Adipocyte (in vitro differentiated cells): ENCODE results near the gene GNB3.
A peak's percentile ranks its signal among the peaks of the same experiment; 100 is the strongest.
"Not testable (repeated sequence)": the region's sequence is repeated elsewhere in the genome, so short reads cannot be mapped to it uniquely, and the experiment has no call there.

Source experiments
- DNase-seq: peaks from one replicate; pipeline ENCODE4 v3.0.0-alpha.2; 2015; ENCODE audit warnings: low read depth
- H3K27me3 ChIP-seq: replicated peaks from 2 replicates; pipeline ENCODE4 v1.7.0; 2013; ENCODE audit warnings: mild to moderate bottlenecking, low read length, moderate library complexity; ENCODE audit not compliant: control insufficient read depth, insufficient read depth
- H3K36me3 ChIP-seq: 2 replicates; pipeline ENCODE4 v1.7.0; 2013; ENCODE audit warnings: low read length, mild to moderate bottlenecking, moderate library complexity; ENCODE audit not compliant: control insufficient read depth, insufficient read depth, severe bottlenecking
- H3K4me1 ChIP-seq: 2 replicates; pipeline ENCODE4 v1.7.0; 2013; ENCODE audit warnings: mild to moderate bottlenecking, low read length, moderate library complexity; ENCODE audit not compliant: control insufficient read depth, insufficient read depth
- H3K4me3 ChIP-seq: 2 replicates; pipeline ENCODE4 v1.7.0; 2013; ENCODE audit warnings: mild to moderate bottlenecking, low read length, moderate library complexity
- H3K9ac ChIP-seq: 2 replicates; pipeline ENCODE4 v1.7.0; 2013; ENCODE audit warnings: mild to moderate bottlenecking, low read length, moderate library complexity
- H3K9me3 ChIP-seq: 2 replicates; pipeline ENCODE4 v1.7.0; 2013; ENCODE audit warnings: mild to moderate bottlenecking, low read length, moderate library complexity; ENCODE audit not compliant: control insufficient read depth

The GNB3 gene

DNA sequence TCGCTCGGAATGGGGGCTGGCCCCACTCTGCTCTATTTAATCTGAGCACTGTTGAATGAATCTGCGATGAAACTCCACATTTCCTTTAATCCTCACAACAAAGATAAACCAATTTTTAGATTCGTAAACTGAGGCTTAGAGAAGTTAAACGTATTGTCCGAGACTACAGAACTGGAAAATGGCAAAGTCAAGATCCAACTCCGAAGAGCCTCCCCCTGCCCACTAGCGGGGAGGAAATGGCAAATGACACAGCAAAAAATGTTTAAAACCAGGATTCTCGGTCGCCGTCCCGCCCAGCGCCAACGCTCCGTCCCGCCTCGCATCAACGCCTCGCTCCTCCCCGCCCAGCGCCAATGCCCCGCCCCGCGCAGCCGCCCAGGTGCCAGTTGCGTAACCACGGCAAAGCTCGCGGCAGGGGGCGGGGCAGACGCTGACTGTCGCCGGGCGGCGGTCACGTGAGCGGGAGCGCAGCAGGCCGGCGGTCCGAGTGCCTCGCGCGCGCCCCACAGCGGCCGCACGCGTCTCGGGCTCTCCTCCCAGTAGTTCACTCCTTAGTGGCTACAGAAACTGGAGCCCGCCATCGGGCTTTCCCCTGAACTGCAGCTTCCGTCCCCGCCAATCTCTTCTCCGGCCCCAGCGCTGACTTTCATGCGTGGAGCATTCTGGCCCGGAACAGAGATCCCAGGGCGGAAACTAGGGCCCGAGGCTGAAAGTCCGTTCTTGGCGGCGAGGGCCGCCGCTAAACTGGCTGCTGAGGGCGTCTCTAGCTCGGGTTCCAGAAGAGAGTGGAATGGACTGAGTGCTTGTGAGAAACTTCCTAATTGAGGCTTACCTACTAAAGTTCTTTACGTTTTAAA, 50.3 kb downstream of the GNB3 start:
- DNase-seq = peak; percentile 99
- Histone ChIP-seq H3K9me3 (no peaks in the 10 kb centered on the region), H3K4me1 (peaks cover 15% of the 10 kb centered on the region), H3K27me3 (no peaks in the 10 kb centered on the region), H3K36me3 (no peaks in the 10 kb centered on the region), H3K4me3 (peak overlapping the region; percentile 81), H3K9ac (peak overlapping the region; percentile 96)

DNA sequence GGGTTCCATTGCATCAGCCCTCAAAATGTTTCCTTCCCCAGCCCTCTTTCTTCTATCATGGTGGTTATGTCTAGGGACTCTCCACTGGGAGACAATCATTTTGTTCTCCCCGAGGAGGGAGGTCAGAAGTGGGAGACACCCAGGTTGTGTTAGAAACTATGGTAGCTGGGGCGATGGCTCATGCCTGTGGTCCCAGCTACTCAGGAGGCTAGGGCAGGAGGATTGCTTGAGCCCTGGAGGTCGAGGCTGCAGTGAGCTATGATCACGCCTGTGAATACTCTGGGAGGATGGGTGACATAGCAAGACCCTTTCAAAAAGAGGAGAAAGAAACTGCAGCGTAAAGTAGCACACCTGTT, 50.9 kb downstream of the GNB3 start:
- DNase-seq = no peak
- H3K36me3 ChIP-seq = no peaks in the 10 kb centered on the region
- H3K9ac ChIP-seq = peak overlapping the region; percentile 96
- no peaks in the 10 kb centered on the region for H3K9me3 ChIP-seq
- peaks cover 15% of the 10 kb centered on the region for H3K4me1 ChIP-seq
- H3K27me3 ChIP-seq = no peaks in the 10 kb centered on the region
- peak overlapping the region; percentile 81 for H3K4me3 ChIP-seq

DNA sequence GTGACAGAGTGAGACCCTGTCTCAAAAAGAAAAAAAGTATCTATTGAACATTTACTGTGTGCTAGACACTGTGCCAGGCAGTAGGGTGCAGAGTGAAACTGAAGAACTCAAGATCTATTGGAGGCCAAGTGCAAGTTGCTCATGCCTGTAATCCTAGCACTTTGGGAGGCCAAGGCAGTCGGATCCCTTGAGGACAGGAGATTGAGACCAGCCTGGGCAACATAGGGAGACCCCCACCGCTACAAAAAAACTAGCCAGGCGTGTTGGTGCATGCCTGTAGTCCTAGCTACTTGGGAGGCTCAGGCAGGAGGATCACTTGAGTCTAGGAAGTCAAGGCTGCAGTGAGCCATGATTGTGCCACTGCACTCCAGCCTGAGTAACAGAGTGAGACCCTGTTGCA, 52.0 kb downstream of the GNB3 start:
- not testable (repeated sequence) for H3K4me3 ChIP-seq, H3K27me3 ChIP-seq

GRCh38 chr12:6894321-6894720, 53.6 kb downstream of the GNB3 start:
- H3K9me3 ChIP-seq = no peaks in the 10 kb centered on the region
- H3K4me1 ChIP-seq = peaks cover 15% of the 10 kb centered on the region
- H3K27me3 ChIP-seq = no peaks in the 10 kb centered on the region
- no peak for DNase-seq
- H3K9ac ChIP-seq = no peak overlapping the region
- H3K4me3 ChIP-seq = no peak overlapping the region
- H3K36me3 ChIP-seq = no peaks in the 10 kb centered on the region

More for the DNA sequence above, 52.0 kb downstream of the GNB3 start:
- not testable (repeated sequence) for DNase-seq, H3K9ac ChIP-seq, H3K9me3 ChIP-seq, H3K36me3 ChIP-seq
- H3K4me1 ChIP-seq = peaks cover 15% of the 10 kb centered on the region
